ENCODE measurements around the gene ARHGAP15.

The ARHGAP15 gene

GRCh38 chr2:143262389-143262788 is 133.2 kb downstream of the ARHGAP15 start:
- DNase-seq (ENCODE audit: low read depth in 2 of 2) = no peak

GRCh38 chr2:143263066-143263625 is 133.9 kb downstream of the ARHGAP15 start:
- DNase-seq (ENCODE audit: low read depth in 2 of 2) = no peak

DNA sequence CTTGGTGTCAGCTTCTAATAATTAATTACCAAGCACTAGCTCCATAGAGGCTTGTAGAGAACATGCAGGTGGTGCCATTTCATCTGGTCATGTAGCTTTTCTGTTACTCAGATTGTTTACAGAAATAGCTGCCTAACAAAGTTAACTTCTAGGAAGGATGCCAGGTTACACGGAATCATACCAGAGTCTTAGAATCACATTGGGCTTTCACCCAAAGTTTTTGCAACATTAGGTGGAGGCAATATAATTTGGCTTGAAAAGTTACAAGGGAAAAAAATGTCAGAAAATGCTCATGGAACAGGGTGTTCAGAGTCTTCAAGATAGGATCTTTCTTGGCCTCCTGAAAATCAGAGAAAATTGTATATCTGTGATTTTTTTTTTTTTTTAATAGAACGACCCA is 135.6 kb downstream of the ARHGAP15 start:
- no peak for DNase-seq (ENCODE audit: low read depth in 2 of 2)

GRCh38 chr2:143279672-143280071 is 150.5 kb downstream of the ARHGAP15 start:
- no peak for DNase-seq (ENCODE audit: low read depth in 2 of 2)

DNA sequence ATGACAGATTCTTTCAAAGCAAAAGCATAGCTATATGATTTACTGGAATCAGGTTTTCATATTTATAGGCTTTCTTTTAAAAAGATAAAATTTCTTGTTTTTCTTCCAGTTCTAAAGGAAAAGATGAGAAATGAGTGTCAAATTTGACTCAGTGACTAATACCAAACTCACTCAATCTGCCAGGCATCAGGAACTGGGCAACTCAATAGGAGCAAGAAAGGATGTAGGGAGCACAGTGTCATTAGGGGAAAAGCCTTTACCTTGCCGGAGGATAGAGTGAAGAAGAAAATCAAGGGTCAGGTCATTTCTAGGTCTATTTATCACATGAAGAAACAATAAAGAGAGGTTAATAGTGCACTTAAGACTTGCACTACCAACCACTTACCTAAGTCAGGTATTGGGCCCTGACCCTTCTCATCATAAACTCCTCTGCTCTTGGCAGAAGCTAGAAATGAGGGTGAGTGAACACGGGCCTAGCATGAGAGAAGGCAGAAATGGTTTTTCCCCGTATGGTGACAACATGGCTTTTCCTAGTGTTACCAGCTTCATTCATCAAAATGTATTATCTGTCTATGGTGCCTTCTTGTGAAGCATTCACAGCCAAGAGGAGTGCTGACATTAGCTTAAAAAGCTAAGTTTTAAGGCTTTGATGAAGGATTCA is 151.0 kb downstream of the ARHGAP15 start:
- no peak for DNase-seq (ENCODE audit: low read depth in 2 of 2)

DNA sequence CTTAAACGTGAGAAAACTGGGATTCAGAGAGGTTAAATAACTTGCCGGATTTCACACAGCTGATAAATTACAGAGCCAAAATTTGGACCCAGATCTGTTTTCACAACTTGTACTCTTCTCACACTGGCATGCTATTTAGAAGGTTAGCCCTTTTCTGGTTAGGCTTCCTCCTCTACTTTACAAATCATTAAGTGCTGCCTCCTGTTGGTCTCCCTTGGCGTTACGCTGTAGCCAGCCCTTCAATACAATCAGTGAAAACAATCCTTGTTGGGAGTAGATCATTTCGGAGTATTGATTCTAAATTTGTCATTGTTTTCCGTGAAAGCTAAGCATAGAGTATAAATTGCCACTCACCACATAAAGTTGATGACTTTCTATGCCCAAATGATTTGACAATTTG is 153.5 kb downstream of the ARHGAP15 start:
- no peak for DNase-seq (ENCODE audit: low read depth in 2 of 2)

- no peak for DNase-seq (ENCODE audit: low read depth in 2 of 2)
Measured at GRCh38 chr2:143284087-143284675, 155.0 kb downstream of the ARHGAP15 start.

DNA sequence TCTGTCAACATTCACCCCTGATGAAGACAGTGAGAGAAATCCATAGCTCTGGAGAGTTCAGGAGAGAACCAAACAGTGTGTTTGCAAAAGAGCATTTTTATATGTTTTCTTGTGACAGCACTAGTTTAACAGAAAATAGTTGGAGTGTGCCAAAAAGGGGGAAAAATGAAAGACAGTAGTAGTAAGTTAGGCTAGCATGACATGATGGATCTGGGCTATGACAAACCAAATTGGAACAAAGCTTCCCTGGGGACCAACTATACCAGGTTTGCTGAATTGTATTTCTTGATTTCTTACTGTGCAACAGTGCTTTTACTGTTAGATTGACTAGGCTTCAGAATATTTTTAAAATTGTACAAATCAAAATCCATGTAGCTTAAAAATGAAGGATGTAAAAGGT is 159.8 kb downstream of the ARHGAP15 start:
- no peak for DNase-seq (ENCODE audit: low read depth in 2 of 2)

GRCh38 chr2:143290221-143290620 is 161.0 kb downstream of the ARHGAP15 start:
- DNase-seq (ENCODE audit: low read depth in 2 of 2) = no peak

GRCh38 chr2:143294068-143294467 is 164.8 kb downstream of the ARHGAP15 start:
- no peak for DNase-seq (ENCODE audit: low read depth in 2 of 2)

DNA sequence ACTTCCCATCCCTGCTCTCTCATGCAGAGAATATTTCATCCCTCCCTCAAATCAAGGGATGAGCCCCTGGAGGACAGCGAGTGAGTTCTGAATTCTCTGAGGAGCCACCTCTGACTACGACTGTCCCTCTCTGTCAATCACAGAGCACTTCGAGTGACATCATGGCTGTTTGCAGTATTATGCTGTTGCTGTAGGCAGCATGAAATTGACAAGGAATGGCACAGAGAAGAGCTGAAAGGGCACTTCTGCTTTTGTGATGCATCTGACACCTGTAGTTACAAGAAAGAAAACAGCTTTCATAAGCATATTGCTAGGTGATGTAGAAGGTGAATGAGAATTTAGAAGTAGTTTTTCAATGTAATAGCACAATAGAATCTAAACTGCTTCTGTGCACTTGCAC is 166.9 kb downstream of the ARHGAP15 start:
- DNase-seq (ENCODE audit: low read depth in 2 of 2) = no peak

- no peak for DNase-seq (ENCODE audit: low read depth in 2 of 2)
Measured at GRCh38 chr2:143297182-143297581, 168.0 kb downstream of the ARHGAP15 start.

GRCh38 chr2:143300536-143300935 is 171.3 kb downstream of the ARHGAP15 start:
- DNase-seq (ENCODE audit: low read depth in 2 of 2) = no peak

DNA sequence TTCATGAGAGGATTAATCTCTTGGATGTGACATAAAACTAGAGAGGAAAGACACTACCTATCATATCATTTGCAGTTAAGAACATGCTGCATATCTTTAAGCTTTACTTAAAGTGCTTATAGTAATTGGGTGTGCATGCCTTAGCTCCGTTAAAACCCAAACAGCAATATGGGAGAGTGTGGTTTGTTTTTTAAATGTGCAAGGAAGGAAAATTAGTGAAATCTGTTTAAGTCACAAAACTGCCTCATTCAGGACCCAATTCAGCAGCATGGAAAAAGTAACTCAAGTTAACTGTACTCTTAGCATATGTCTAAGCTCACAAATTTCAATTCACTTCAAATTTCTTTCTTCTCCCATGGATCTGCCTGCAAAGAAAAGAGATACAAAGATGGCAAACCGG is 182.2 kb downstream of the ARHGAP15 start:
- DNase-seq (ENCODE audit: low read depth in 2 of 2) = no peak

DNA sequence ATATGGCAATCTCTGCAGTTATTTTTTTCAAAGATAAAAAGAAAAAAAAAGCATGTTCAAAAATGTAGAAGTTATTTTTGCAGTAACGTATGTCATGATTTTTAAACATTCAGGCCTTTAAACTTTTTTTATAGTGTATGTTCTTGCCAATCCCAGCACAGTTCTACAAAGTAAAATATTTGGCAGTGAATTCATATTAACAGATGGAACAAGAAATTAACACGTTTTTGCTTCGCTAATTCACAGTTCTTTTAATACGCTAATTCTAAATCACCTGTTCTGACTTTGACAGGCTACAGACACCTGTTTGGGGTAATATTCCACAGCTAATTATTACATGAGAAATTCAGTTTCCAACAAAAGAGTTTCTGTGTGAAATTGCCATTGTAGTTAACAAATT is 183.2 kb downstream of the ARHGAP15 start:
- no peak for DNase-seq (ENCODE audit: low read depth in 2 of 2)

DNA sequence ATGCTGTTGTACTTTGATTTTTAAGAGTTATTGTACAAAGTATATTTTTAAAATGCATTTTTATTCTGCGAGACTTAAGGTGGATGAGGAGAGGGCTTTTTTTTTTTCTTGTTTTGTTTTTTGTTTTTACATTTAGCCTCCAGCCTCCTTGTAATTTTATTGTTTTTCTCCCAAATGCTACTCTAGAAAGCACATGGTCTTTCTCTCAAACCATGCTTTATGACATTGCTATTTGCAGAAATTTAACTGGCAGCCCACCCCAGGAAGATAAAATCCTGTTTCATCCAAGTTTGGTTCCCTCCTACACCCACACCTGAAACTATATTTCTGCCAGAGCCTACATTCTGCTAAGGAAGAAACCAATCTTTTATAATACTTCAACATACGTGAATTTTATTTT is 184.6 kb downstream of the ARHGAP15 start:
- no peak for DNase-seq (ENCODE audit: low read depth in 2 of 2)

DNA sequence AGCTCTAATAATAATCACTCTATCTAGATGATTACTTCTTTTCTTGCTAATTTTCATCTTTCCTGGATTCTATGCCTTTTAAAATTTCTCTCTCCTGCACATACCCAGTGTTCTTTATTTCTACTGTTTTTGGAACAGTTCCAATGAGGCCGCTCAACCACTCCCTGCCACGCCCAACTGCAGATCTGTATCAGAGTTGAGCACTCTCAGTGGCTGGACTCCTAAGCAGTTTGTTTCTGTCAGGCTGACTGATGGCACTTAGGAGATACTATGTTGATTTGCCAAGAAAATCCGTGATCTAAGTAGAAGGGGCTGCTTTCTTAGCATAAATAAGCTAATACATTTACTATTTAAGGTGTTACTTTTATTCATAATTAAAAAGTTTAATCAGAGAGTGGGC is 192.8 kb downstream of the ARHGAP15 start:
- no peak for DNase-seq (ENCODE audit: low read depth in 2 of 2)

GRCh38 chr2:143329288-143329687 is 200.1 kb downstream of the ARHGAP15 start:
- DNase-seq (ENCODE audit: low read depth in 2 of 2) = no peak

GRCh38 chr2:143333168-143333791 is 204.1 kb downstream of the ARHGAP15 start:
- no peak for DNase-seq (ENCODE audit: low read depth in 2 of 2)

DNA sequence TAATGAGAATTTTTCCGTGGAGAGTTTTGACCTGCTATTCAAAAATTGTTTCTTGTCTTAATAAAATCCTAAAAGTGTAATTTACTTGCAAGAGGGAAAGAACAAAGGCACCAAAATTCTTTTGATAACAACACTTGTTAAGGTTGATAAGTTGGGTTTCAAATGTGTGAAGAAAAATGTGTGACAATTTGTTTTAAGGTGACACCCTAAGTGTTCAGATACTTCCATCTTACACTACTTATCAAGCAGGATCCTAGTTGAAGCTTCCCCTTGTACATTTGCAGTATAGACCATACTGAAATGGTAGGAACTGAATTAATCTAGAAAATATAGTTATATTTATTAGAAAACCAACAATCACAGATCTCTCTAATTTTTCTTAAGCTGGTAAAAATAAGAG is 204.6 kb downstream of the ARHGAP15 start:
- no peak for DNase-seq (ENCODE audit: low read depth in 2 of 2)

DNA sequence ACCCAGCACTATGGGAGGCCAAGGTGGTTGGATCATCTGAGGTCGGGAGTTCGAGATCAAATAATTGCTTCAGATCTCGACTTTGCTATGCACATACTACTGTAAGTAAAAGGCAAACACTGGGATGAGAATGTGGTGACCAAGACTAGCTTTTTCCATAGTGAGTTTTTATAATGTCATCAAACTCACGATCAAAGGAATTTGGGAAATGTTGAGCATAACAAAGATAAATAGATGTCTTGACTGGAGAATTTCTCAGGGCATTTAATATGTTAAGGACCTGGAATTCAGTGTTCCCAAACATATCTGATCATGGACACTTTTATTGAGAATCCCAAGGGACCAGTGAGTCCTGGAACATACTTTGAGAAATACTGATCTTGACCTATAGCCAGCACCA is 205.6 kb downstream of the ARHGAP15 start:
- DNase-seq (ENCODE audit: low read depth in 2 of 2) = no peak

- DNase-seq (ENCODE audit: low read depth in 2 of 2) = no peak
Measured at GRCh38 chr2:143336719-143337210, 207.5 kb downstream of the ARHGAP15 start.

DNA sequence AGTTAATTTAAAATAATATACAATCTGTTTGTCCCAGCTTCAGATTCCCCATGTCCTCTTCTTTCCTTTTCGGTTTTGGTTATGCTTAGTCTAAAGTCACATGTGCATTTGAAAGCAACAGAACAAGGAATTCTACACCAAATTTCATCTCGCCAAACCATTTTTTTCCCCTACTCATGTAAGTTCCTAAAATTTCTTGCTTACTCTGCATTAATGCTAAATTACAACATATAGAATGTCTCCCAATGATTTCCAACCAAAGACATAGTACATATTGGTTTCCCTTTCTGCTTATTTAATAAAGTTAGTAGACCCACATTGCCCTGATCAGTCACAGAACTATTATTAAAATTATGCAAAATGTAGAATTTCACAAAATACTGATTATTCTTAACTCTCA is 212.3 kb downstream of the ARHGAP15 start:
- no peak for DNase-seq (ENCODE audit: low read depth in 2 of 2)
